ENCODE results near the gene ERH. TPM values are rescaled to one million over a fixed set of nuclear protein-coding genes. Genes with fewer than 3 reads are reported as not detected.
A peak's percentile ranks its signal among the peaks of the same experiment; 100 is the strongest.
"Not testable (repeated sequence)": the region's sequence is repeated elsewhere in the genome, so short reads cannot be mapped to it uniquely, and the experiment has no call there.

Gene ERH
- total RNA-seq, 1 experiment from 2014 or later: 222 TPM

GRCh38 chr14:69395929-69396328 is 2.2 kb downstream of the ERH start:
- ATAC-seq (no peak), DNase-seq (ENCODE audit: low read depth, low spot score) (no peak)
- no peaks in the 10 kb centered on the region for H3K9me3 ChIP-seq (ENCODE audit: control insufficient read depth, insufficient read depth, low read depth, low read length)
- ChIA-PET POLR2A (no interaction called here), CTCF (no interaction called here)
- H3K4me1 ChIP-seq (ENCODE audit: control insufficient read depth, insufficient read depth, low read length): peaks cover 16% of the 10 kb centered on the region
- no peak for TF ChIP-seq TCF7L2 (IDR thresholded peaks at IDR 0.05; ENCODE audit: low read depth, low read length)
- no peak for TF ChIP-seq CTCF (IDR thresholded peaks at IDR 0.05)
- TF ChIP-seq SIN3A (IDR thresholded peaks at IDR 0.05; ENCODE audit: borderline replicate concordance, insufficient read depth, low read depth, low read length): no peak
- TF ChIP-seq REST (IDR thresholded peaks at IDR 0.05; ENCODE audit: insufficient read depth in 1 of 2, low read depth in 2 of 2, low read length in 1 of 2): no peak
- TF ChIP-seq POLR2AphosphoS5 (IDR thresholded peaks at IDR 0.05; ENCODE audit: low read depth, low read length): no peak
- no TSS peak for BruUV-seq (replicated peaks)
- H3K27me3 ChIP-seq (ENCODE audit: control insufficient read depth, insufficient read depth, low read length): no peaks in the 10 kb centered on the region
- peak overlapping the region; percentile 39; the same call in 1 of the 2 replicates for H3K27ac ChIP-seq (ENCODE audit: low read length)
- in situ Hi-C loops (cut with HindIII; ENCODE audit: low pct_unique_long_range_greater_than_20kb, low sequenced_read_pairs): no loop called here
- no peak overlapping the region for H3K4me3 ChIP-seq (ENCODE audit: low read depth in 2 of 2, low read length in 2 of 2)
- intact Hi-C loops (cut with micrococcal nuclease; ENCODE audit: unreplicated experiment): no loop called here
- peaks cover 42% of the 10 kb centered on the region for H3K36me3 ChIP-seq (ENCODE audit: control insufficient read depth, insufficient read depth, low read length)

- TF ChIP-seq CTCF (IDR thresholded peaks at IDR 0.05) (no peak), SIN3A (IDR thresholded peaks at IDR 0.05; ENCODE audit: borderline replicate concordance, insufficient read depth, low read depth, low read length) (no peak), POLR2AphosphoS5 (IDR thresholded peaks at IDR 0.05; ENCODE audit: low read depth, low read length) (no peak), REST (IDR thresholded peaks at IDR 0.05; ENCODE audit: insufficient read depth in 1 of 2, low read depth in 2 of 2, low read length in 1 of 2) (no peak), TCF7L2 (IDR thresholded peaks at IDR 0.05; ENCODE audit: low read depth, low read length) (no peak)
- H3K27me3 ChIP-seq (ENCODE audit: control insufficient read depth, insufficient read depth, low read length): no peaks in the 10 kb centered on the region
- H3K27ac ChIP-seq (ENCODE audit: low read length): no peak overlapping the region
- in situ Hi-C loops (cut with HindIII; ENCODE audit: low pct_unique_long_range_greater_than_20kb, low sequenced_read_pairs): no loop called here
- no peak overlapping the region for H3K4me3 ChIP-seq (ENCODE audit: low read depth in 2 of 2, low read length in 2 of 2)
- peaks cover 47% of the 10 kb centered on the region for H3K36me3 ChIP-seq (ENCODE audit: control insufficient read depth, insufficient read depth, low read length)
- intact Hi-C loops (cut with micrococcal nuclease; ENCODE audit: unreplicated experiment): no loop called here
- H3K4me1 ChIP-seq (ENCODE audit: control insufficient read depth, insufficient read depth, low read length): peaks cover 16% of the 10 kb centered on the region
- no peak for ATAC-seq
- ChIA-PET POLR2A (no interaction called here), CTCF (interaction anchor here (0.7 kb wide), 1 partner anchor 68 kb away, joined by 3 read pairs; no protein-coding TSS in a partner anchor)
- DNase-seq (ENCODE audit: low read depth, low spot score): no peak
- no peaks in the 10 kb centered on the region for H3K9me3 ChIP-seq (ENCODE audit: control insufficient read depth, insufficient read depth, low read depth, low read length)
- BruUV-seq (replicated peaks): no TSS peak
Observed at GRCh38 chr14:69392481-69392880, 5.6 kb downstream of the ERH start.

- H3K4me1 ChIP-seq (ENCODE audit: control insufficient read depth, insufficient read depth, low read length): peaks cover 10% of the 10 kb centered on the region
- BruUV-seq (replicated peaks); ATAC-seq; intact Hi-C loops (cut with micrococcal nuclease; ENCODE audit: unreplicated experiment); CTCF ChIA-PET; POLR2A ChIA-PET; DNase-seq (ENCODE audit: low read depth, low spot score); H3K27ac ChIP-seq (ENCODE audit: low read length); in situ Hi-C loops (cut with HindIII; ENCODE audit: low pct_unique_long_range_greater_than_20kb, low sequenced_read_pairs); H3K4me3 ChIP-seq (ENCODE audit: low read depth in 2 of 2, low read length in 2 of 2); H3K27me3 ChIP-seq (ENCODE audit: control insufficient read depth, insufficient read depth, low read length); H3K9me3 ChIP-seq (ENCODE audit: control insufficient read depth, insufficient read depth, low read depth, low read length): not testable (repeated sequence)
- peaks cover 44% of the 10 kb centered on the region for H3K36me3 ChIP-seq (ENCODE audit: control insufficient read depth, insufficient read depth, low read length)
Observed at GRCh38 chr14:69391400-69391799, 6.7 kb downstream of the ERH start.

Measured in Panc1 (cell line).